OCI-LY3 (cell line): ENCODE data around the gene MREG.

ENCODE experiments used
- EZH2phosphoT487 ChIP-seq: fragments of 200-600 bp; shearing (Covaris generic); IDR thresholded peaks from 2 replicates; pipeline ENCODE4 v1.6.1; 2018; ENCODE audit warnings: antibody characterized with exemption, mixed run types, low read depth
- TF ChIP-seq, protein P1 (sequence below): fragments of 200-600, 300-600 bp; sonication (generic); IDR thresholded peaks from 2 replicates; pipeline ENCODE4 v1.5.1; 2014; ENCODE audit warnings: antibody characterized with exemption, low read length, low read depth

DNA sequence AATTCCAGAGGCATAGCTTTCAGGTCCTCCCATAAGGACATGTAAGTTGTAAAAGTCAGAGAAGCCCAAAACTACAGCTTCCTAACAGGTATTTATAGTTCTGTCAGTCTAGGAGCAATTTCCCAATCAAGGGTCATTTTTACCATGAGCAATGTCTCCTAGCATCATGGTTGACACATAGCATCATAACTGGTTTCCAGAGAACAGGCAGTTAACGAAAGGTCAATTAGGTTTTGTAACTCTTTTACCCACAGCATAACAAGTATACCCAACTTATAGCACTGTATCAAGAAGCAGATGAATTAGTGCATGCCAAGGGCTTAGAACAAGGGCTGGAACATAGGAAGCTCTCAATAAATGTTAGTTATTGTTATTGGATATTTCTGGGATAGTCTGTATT is 110.1 kb downstream of the MREG start:
- TF ChIP-seq, protein P1, sequence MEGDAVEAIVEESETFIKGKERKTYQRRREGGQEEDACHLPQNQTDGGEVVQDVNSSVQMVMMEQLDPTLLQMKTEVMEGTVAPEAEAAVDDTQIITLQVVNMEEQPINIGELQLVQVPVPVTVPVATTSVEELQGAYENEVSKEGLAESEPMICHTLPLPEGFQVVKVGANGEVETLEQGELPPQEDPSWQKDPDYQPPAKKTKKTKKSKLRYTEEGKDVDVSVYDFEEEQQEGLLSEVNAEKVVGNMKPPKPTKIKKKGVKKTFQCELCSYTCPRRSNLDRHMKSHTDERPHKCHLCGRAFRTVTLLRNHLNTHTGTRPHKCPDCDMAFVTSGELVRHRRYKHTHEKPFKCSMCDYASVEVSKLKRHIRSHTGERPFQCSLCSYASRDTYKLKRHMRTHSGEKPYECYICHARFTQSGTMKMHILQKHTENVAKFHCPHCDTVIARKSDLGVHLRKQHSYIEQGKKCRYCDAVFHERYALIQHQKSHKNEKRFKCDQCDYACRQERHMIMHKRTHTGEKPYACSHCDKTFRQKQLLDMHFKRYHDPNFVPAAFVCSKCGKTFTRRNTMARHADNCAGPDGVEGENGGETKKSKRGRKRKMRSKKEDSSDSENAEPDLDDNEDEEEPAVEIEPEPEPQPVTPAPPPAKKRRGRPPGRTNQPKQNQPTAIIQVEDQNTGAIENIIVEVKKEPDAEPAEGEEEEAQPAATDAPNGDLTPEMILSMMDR, result no peak
- no peak for TF ChIP-seq EZH2phosphoT487
